Fibroblast of pulmonary artery (primary cell): ENCODE data around the gene CNGA3.
"Not testable (repeated sequence)": the region's sequence is repeated elsewhere in the genome, so short reads cannot be mapped to it uniquely, and the experiment has no call there.

Experiments used
- DNase-seq: peaks from one replicate; pipeline ENCODE4 v3.0.0-alpha.2; 2010; ENCODE audit warnings: low read depth
- H3K4me3 ChIP-seq: replicated peaks from 2 replicates; pipeline ENCODE4 v1.5.1; 2011; ENCODE audit warnings: low read depth, mild to moderate bottlenecking, control low read depth, low read length, moderate library complexity
- TF ChIP-seq, protein P1 (sequence below): IDR thresholded peaks from 2 replicates; pipeline ENCODE4 v1.5.1; 2011; ENCODE audit warnings: mild to moderate bottlenecking, control low read depth, low read length, inconsistent platforms; ENCODE audit errors: missing control alignments

Gene CNGA3

DNA sequence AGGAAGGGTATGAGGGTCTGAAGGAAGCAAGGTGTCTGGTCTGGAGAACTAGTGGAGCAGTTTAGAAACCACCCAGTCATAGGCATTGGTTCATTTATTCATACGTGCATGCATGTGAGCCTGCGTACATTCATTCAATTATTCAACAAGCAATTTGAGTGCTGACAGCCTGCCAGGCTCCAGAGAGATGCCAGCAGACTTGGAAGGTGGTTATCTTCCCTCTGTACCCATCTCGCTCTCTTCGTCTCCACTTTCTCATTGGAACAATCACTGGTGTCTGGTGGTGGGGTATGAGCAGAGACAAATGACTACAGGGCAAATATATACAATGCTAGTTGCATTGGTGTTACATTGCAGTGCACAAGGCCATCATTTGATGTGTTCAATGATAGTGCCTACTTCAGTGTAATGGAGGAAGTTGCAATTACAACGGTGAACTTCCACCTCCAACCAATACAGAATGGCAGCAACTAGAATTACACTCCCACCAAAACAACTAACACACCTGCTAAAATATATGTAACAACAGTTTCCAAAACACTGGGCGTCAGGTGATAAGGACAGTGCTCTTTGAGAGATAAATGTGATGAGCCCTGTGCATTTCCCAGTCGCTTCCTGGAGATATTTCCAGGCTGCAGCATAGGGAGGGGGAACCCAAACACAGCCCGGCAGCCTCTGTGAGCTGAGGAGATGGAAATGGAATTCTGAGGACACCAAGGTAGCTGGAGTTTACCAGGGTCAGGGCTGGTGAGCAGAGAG is 32.6 kb upstream of the CNGA3 start:
- TF ChIP-seq, protein P1, sequence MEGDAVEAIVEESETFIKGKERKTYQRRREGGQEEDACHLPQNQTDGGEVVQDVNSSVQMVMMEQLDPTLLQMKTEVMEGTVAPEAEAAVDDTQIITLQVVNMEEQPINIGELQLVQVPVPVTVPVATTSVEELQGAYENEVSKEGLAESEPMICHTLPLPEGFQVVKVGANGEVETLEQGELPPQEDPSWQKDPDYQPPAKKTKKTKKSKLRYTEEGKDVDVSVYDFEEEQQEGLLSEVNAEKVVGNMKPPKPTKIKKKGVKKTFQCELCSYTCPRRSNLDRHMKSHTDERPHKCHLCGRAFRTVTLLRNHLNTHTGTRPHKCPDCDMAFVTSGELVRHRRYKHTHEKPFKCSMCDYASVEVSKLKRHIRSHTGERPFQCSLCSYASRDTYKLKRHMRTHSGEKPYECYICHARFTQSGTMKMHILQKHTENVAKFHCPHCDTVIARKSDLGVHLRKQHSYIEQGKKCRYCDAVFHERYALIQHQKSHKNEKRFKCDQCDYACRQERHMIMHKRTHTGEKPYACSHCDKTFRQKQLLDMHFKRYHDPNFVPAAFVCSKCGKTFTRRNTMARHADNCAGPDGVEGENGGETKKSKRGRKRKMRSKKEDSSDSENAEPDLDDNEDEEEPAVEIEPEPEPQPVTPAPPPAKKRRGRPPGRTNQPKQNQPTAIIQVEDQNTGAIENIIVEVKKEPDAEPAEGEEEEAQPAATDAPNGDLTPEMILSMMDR, result no peak
- DNase-seq, result no peak
- no peak overlapping the region for H3K4me3 ChIP-seq

DNA sequence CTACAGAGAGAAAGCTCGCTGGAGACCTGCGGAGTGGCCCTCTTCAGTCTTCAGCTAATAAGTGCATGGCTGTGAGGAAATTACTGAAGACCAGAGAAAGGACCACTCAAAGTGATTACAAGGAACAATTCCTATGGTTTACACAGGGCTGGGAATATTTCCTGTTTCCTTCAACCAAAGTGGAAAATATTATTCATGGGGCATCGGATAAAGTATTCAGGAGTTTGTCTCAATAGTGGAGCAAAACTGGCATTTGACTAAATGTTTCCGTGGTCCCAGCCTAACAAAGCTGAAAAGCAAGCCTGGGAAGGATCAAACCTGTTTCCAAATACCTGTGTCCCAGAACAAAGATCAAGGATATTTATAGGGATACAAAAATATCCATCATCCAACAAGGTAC is 32.0 kb upstream of the CNGA3 start:
- no peak overlapping the region for H3K4me3 ChIP-seq
- DNase-seq, result no peak
- TF ChIP-seq, protein P1, result no peak

- DNase-seq, result no peak
- TF ChIP-seq, protein P1, result no peak
- H3K4me3 ChIP-seq, result no peak overlapping the region
Observed at GRCh38 chr2:98315957-98316356, 30.3 kb upstream of the CNGA3 start.

- no peak for DNase-seq
- H3K4me3 ChIP-seq, result no peak overlapping the region
- TF ChIP-seq, protein P1, result no peak
Observed at GRCh38 chr2:98317214-98317613, 29.0 kb upstream of the CNGA3 start.

DNA sequence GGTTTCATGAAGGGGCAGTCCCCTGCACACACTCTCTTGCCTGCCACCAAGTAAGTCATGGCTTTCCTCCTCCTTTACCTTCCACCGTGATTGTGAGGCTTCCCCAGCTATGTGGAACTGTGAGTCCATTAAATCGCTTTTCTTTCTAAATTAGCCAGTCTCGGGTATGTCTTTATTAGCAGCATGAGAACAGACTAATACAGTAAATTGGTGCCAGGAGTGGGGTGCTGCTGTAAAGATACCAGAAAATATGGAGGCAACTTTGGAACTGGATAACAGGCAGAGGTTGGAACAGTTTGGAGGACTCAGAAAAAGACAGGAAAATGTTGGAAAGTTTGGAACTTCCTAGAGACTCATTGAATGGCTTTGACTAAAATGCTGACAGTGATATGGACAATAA is 26.1 kb upstream of the CNGA3 start:
- H3K4me3 ChIP-seq, DNase-seq: not testable (repeated sequence)

DNA sequence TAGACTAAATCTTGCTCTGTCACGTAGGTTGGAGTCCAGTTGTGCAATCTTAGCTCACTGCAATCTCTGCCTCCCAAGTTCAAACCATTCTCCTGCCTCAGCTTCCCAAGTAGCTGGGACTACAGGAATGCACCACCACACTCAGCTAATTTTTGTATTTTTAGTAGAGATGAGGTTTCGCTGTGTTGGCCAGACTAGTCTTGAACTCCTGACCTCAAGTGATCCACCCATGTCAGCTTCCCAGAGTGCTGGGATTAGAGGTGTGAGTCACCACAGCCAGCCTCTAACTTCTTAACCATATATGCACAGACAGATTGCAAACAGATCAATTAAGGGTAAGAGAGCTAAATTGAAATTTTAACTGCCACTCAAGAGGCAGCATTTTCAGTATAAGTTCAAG is 22.1 kb upstream of the CNGA3 start:
- TF ChIP-seq, protein P1, result no peak
- DNase-seq, result peak; percentile 4
- no peak overlapping the region for H3K4me3 ChIP-seq

DNA sequence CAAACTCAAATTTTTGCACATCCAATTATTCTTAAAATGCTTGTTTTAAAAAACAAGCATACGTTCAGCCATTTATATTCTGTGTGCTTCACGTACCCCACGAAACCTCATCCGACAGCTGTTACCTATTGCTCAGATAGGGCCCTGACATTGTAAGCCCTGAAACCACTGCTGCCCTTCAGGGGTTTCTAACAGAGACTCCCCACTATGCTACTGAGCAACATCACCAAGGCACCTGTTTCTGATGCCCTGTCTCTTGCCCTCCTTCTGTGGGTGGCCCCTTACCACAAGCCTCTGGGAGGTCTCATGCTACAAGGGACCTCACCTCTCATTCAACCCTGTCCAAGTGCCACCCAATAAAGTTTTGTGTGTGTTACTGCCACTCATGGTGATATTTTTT is 18.5 kb upstream of the CNGA3 start:
- no peak for DNase-seq
- TF ChIP-seq, protein P1, result no peak
- H3K4me3 ChIP-seq, result no peak overlapping the region
